Thyroid gland (tissue), 4 donors: Measurements from ENCODE around the gene ZNF524. TPM values are rescaled to one million over a fixed set of nuclear protein-coding genes. Genes with fewer than 3 reads are reported as not detected.

Source experiments
- DNase-seq, 2 donors: peaks; one replicate each; pipeline ENCODE4 v3.0.0-alpha.2; 2019
- H3K27ac ChIP-seq, 3 donors: fragments of 200-600 bp; sonication (generic); 1 replicate in 2 of 3; 2 replicates in 1 of 3; pipeline ENCODE4 v1.5.1; 2016 to 2019; ENCODE audit warnings: mild to moderate bottlenecking in 1 of 3, moderate library complexity in 1 of 3
- H3K27me3 ChIP-seq: fragments of 200-600 bp; sonication (generic); one replicate; pipeline ENCODE4 v1.5.1; 2019
- H3K36me3 ChIP-seq, 2 donors: fragments of 200-600 bp; sonication (generic); one replicate each; pipeline ENCODE4 v1.5.1; 2016 to 2019
- H3K4me1 ChIP-seq, 2 donors: fragments of 200-600 bp; sonication (generic); one replicate each; pipeline ENCODE4 v1.5.1; 2017 to 2019
- H3K4me3 ChIP-seq, 3 donors: fragments of 200-600 bp; sonication (generic); replicated peaks in 1 of 3; 1 replicate in 2 of 3; 2 replicates in 1 of 3; pipeline ENCODE4 v1.5.1; 2016; ENCODE audit warnings: mild to moderate bottlenecking in 1 of 3
- H3K9me3 ChIP-seq: fragments of 200-600 bp; sonication (generic); one replicate; pipeline ENCODE4 v1.5.1; 2017
- POLR2A ChIP-seq, 2 donors: fragments of 450-650 bp; IDR thresholded peaks; one replicate each; pipeline ENCODE4 v1.6.1; 2017; ENCODE audit warnings: antibody characterized with exemption in 2 of 2, mild to moderate bottlenecking in 2 of 2, moderate library complexity in 1 of 2
- WGBS, 2 donors: methylation state at CpG; one replicate each; pipeline ENCODE4 v1.1.5; 2017; 5-methylcytosine and 5-hydroxymethylcytosine counted together
- intact Hi-C: fragments of 100-400 bp; cut with DNase I; formaldehyde crosslinking; loops from one replicate; pipeline ENCODE4 v1.15.1; 2023
- total RNA-seq, 4 donors: library from RNA; depleted of rRNA; stranded (reverse); fragments of >200 nt; gene quantifications; one replicate each; pipeline ENCODE4 v1.2.3, GENCODE V29; 2016
- TF ChIP-seq, protein P1 (sequence below), 6 experiments: fragments of 200-600 bp in 3 of 6; fragments of 450-650 bp in 3 of 6; sonication (generic) in 3 of 6; IDR thresholded peaks; one replicate each; pipeline ENCODE4 v1.5.1; 2016 to 2019; ENCODE audit warnings: antibody characterized with exemption in 6 of 6, mild to moderate bottlenecking in 2 of 6, inconsistent platforms in 1 of 6, moderate library complexity in 1 of 6

Gene ZNF524
- total RNA-seq, 4 donors from 2014 or later = 13.0 to 34.2 (median 28.9) TPM

DNA sequence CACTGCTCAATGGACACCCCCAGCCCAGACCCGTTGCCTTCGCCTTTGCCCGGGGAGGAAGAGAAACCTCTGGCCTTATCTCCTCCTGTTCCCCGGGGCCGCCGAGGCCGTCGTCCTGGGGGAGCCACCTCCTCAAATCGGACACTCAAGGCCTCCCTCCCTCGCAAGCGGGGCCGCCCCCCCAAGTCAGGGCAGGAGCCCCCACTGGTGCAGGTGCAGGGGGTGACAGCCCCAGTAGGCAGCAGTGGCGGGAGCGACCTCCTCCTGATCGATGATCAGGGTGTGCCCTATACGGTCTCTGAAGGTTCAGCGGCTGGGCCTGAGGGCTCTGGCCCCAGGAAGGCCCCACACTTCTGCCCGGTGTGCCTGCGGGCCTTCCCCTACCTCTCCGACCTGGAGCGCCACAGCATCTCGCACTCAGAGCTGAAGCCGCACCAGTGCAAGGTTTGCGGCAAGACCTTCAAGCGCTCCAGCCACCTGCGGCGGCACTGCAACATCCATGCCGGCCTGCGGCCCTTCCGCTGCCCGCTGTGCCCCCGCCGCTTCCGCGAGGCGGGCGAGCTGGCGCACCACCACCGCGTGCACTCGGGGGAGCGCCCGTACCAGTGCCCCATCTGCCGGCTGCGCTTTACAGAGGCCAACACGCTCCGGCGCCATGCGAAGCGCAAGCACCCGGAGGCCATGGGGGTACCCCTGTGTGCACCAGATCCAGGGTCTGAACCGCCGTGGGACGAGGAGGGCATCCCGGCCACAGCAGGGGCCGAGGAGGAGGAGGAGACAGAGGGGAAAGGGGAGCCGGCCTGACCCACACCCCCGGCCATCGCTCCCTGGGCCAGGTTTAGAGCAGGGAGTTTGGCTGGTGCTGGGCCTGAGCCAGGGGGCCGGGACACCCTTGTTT, 2.3 kb downstream of the ZNF524 start:
- Histone ChIP-seq H3K9me3 (no peaks in the 10 kb centered on the region), H3K27me3 (no peaks in the 10 kb centered on the region), H3K27ac (no peak overlapping the region), H3K4me3 (no peak overlapping the region), H3K4me1 (peaks cover 19 to 27% of the 10 kb centered on the region in 2 donors), H3K36me3 (peaks cover 0 to 2% of the 10 kb centered on the region in 2 donors)
- TF ChIP-seq, protein P1, sequence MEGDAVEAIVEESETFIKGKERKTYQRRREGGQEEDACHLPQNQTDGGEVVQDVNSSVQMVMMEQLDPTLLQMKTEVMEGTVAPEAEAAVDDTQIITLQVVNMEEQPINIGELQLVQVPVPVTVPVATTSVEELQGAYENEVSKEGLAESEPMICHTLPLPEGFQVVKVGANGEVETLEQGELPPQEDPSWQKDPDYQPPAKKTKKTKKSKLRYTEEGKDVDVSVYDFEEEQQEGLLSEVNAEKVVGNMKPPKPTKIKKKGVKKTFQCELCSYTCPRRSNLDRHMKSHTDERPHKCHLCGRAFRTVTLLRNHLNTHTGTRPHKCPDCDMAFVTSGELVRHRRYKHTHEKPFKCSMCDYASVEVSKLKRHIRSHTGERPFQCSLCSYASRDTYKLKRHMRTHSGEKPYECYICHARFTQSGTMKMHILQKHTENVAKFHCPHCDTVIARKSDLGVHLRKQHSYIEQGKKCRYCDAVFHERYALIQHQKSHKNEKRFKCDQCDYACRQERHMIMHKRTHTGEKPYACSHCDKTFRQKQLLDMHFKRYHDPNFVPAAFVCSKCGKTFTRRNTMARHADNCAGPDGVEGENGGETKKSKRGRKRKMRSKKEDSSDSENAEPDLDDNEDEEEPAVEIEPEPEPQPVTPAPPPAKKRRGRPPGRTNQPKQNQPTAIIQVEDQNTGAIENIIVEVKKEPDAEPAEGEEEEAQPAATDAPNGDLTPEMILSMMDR (IDR thresholded peaks at IDR 0.05) = no peak
- TF ChIP-seq POLR2A (IDR thresholded peaks at IDR 0.05) = no peak
- DNase-seq = no peak
- WGBS, 2 donors = 91% methylated on average over 10 to 43 of the region's 60 CpGs
- intact Hi-C loops = no loop called here

DNA sequence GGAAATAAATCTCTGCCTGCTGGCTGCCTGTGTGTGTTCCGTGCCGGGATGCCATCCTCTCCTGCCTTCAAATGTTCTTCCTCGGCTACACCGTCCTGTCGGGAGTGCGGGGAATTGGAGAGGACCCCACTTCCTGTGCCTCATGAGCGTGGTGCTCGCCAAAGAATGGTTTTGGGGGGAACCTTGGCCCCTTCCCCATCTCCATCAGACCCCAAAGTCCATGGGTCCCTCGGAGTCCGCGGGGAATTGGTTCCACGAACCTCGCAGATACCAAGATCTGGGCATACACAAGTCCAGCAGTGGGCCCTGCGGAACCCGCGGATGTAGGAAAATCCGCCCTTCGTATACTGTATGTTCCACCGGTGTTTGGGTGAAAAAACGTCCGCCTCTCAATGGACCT, 3.0 kb downstream of the ZNF524 start:
- no peak overlapping the region for H3K27ac ChIP-seq
- no peak overlapping the region for H3K4me3 ChIP-seq
- no peak for DNase-seq
- H3K27me3 ChIP-seq = no peaks in the 10 kb centered on the region
- intact Hi-C loops = no loop called here
- no peaks in the 10 kb centered on the region for H3K36me3 ChIP-seq
- no peaks in the 10 kb centered on the region for H3K9me3 ChIP-seq
- peaks cover 19 to 27% of the 10 kb centered on the region in 2 donors for H3K4me1 ChIP-seq
- WGBS, 2 donors = 87% methylated on average over 14 to 19 of the region's 21 CpGs
- TF ChIP-seq POLR2A (IDR thresholded peaks at IDR 0.05) = no peak
- TF ChIP-seq, protein P1 (IDR thresholded peaks at IDR 0.05) = no peak

DNA sequence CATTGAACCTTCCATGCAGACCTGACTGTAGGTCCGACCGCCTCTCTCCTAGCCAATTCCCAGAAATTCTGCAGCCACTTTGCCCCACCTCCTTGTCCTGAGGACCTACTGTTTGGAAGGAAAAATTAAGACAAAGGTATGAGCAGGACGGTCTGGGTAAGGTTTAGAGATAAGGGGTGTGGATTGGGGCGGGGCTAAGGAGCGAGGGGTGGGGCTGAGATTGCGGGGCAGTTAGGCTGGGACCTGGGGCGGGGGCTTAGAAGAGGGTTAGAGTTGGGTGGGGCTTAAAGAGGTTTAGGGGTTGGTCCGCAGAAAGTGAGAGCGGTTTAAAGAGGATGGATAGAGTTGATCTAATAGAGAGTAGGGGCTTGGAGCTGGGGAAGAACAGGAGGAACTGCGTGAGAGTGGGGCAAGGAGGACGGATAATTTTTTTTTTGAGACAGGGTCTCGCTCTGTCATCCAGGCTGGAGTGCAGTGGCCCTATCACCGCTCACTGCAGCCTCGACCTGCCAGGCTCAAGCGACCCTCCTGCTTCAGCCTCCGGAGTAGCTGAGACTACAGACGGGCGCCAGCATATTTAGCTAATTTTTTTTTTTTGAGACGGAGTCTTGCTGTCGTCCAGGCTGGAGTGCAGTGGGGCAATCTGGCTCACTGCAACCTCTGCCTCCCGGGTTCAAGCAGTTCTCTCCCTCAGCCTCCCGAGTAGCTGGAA, 3.6 kb downstream of the ZNF524 start:
- TF ChIP-seq, protein P1 (IDR thresholded peaks at IDR 0.05) = no peak
- TF ChIP-seq POLR2A (IDR thresholded peaks at IDR 0.05) = no peak
- intact Hi-C loops = no loop called here
- no peak overlapping the region for H3K27ac ChIP-seq
- no peaks in the 10 kb centered on the region for H3K9me3 ChIP-seq
- 69 to 71% methylated on average over 22 of the region's 22 CpGs for WGBS, 2 donors
- H3K4me1 ChIP-seq = peaks cover 19 to 27% of the 10 kb centered on the region in 2 donors
- no peaks in the 10 kb centered on the region for H3K27me3 ChIP-seq
- DNase-seq = no peak
- no peaks in the 10 kb centered on the region for H3K36me3 ChIP-seq
- no peak overlapping the region for H3K4me3 ChIP-seq

DNA sequence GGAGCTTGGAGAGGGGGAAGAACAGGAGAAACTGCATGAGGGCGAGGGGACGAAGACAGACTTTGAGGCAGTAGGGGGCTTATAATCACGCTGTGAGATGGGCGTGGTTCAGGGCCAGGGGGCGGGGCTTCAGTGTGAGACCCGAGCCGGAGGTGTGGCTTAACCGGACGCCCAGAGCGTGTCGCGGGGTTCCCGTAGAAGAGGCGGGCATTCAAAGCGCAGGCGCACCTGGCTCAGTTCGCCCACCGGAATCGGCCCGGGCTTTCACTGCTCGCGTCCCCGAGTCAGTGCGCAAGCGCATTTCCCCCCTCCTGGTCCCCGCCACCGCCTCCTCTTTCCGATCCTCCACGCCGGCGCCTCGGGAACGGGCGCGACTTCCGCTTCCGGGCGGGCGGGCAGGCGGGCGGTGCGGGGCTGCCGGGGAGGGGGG, 5.1 kb downstream of the ZNF524 start:
- Histone ChIP-seq H3K4me3 (peak overlapping the region in 2 of 3 donors; percentile 66 to 95), H3K27me3 (no peaks in the 10 kb centered on the region), H3K4me1 (peaks cover 19 to 27% of the 10 kb centered on the region in 2 donors), H3K9me3 (no peaks in the 10 kb centered on the region), H3K27ac (peak overlapping the region; percentile 92 to 94 (median 94)), H3K36me3 (no peaks in the 10 kb centered on the region)
- intact Hi-C loops = loop anchor here (5.0 kb wide), 1 partner anchor 88 kb away; no protein-coding TSS in a partner anchor
- TF ChIP-seq POLR2A (IDR thresholded peaks at IDR 0.05) = peak in 1 of 2 donors; percentile 42
- TF ChIP-seq, protein P1 (IDR thresholded peaks at IDR 0.05) = no peak
- 1 to 2% methylated on average over 19 to 29 of the region's 43 CpGs for WGBS, 2 donors
- DNase-seq = peak; percentile 98 to 99
